GM12801 (cell line): ENCODE results near the gene OTOG.

Source experiments
- CTCF ChIP-seq: IDR thresholded peaks from one replicate; pipeline ENCODE4 v1.5.1; 2011; ENCODE audit warnings: control low read depth; ENCODE audit not compliant: insufficient read length; ENCODE audit errors: extremely low read depth

Gene OTOG

GRCh38 chr11:17693531-17693930, 146.5 kb downstream of the OTOG start:
- no peak for TF ChIP-seq CTCF

GRCh38 chr11:17694494-17695110, 147.5 kb downstream of the OTOG start:
- no peak for TF ChIP-seq CTCF

DNA sequence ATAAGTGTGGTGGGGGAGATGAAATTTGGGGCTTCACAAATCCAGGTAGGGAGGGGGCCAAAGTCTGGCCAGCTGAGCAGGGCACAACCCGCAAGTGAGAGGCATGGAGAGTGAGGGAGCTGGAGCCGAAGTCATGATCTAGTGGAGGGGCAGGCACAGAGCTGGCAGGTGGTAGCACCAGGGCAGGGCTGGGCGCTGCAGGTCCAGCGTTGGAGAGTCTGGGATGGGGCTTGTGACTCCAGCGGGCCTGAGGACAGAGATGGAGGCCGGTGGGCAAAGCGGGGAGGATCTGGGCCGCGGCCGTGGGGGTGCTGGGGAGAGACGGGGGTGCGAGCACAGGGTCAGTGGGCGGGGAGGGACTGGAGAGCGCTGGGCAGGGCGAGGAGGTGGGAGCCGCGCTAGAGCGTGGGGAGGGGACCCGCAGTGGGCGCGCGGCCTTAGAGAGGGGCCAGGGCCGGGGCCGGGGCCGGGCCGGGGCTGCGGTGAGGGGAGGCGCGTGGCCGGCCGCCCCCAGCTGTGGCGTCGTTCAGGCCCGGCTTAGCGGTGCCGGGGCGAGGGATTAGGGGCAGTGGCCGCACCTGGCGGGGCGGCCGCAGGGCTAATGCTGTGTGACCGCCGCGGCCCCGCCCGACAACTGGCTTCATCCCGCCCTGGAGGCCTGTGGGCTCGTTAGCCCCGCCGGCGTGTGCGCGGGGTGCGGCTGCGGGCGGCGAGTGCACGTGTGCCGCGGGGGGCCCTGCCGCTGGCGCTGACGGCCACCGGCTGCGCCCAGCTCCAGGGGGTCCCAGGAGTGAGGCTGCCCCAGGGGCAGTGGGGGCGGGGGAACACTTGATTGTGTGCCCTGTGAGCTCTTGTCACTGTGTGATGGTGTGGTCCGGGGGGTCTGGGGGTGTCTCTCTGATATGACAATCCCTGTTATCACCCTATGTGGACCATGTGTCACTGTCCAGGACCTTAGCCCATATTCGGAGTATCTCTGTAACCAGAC, 148.7 kb downstream of the OTOG start:
- no peak for TF ChIP-seq CTCF

- TF ChIP-seq CTCF: no peak
These were observed 149.7 kb downstream of the OTOG start for GRCh38 chr11:17696741-17697140.
